Measurements from ENCODE around the gene TMEM203. TPM values are rescaled to one million over a fixed set of nuclear protein-coding genes. Genes with fewer than 3 reads are reported as not detected.

Gene TMEM203
- total RNA-seq, 1 experiment from 2014 or later = 36.4 TPM

DNA sequence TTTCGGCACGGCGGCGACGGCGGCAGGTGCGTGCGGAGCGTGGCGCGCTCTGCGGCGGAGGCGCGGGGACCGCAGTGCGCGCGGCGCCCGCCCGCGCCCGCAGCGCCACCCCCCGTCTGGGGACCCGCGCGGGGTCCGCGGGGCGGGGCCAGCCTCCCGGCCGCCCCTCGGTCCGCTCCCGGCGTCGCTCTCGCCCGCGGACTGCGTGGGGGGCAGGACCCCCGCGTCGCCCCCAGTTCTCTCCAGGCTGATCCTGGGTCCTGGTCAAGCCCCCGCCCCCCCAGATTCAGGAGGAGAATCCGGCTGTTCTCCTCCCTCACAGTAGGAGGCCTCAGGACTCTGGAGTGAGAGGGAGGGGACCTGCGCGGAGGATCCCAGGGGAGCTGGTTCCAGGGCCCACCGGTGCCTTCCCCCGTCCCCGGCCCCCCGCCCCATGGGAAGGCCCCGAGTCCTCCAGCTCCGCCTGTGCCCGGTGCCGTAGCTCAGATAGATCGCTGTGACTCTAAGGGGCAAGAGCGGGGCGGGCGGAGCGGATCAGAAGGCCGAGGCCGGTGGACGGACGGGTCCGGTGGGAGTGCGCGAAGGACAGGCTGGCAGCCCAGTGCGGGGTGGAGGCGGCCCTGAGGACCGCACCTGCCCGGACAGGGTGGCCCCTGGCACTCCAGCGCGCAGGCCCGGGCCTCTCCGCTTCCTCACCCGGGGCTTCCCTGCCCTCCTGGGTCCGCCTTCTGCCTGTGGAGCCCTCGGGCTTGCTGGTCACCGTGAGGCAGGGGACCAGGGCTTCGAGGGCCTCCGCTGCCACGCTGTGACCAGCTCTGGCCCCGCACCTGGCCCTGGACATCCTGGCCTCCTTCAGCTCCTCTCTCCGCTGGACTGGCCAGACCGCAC is 17.0 kb upstream of the TMEM203 start, which contains the start of gene RNF208:
RNF208 (minus strand) TSS at position 51 of the 888 bp plus-strand sequence. CDS start 1,028 bp downstream, outside the sequence.
- Histone ChIP-seq H4K20me1 (ENCODE audit: low read length) (no peaks in the 10 kb centered on the region), H3K4me1 (ENCODE audit: insufficient read depth, low read length) (peaks cover 51% of the 10 kb centered on the region), H3K4me3 (ENCODE audit: low read length) (peak within 1 kb of the TSS; percentile 88), H3K4me2 (ENCODE audit: low read length) (peak within 1 kb of the TSS; percentile 93), H2AFZ (ENCODE audit: low read length) (no peak within 1 kb of the TSS), H3K9me3 (ENCODE audit: low read length) (no peaks in the 10 kb centered on the region), H3K79me2 (ENCODE audit: low read length) (peaks cover 19% of the 10 kb centered on the region), H3K27ac (ENCODE audit: low read length) (peak within 1 kb of the TSS; percentile 34; the same call in 1 of the 2 replicates), H3K9ac (ENCODE audit: low read length) (peak within 1 kb of the TSS; percentile 41), H3F3A (ENCODE audit: low read length, unreplicated experiment) (peaks cover 2% of the 10 kb centered on the region), H3K27me3 (ENCODE audit: low read length) (no peaks in the 10 kb centered on the region), H3K9me2 (replicated peaks; ENCODE audit: low read length) (no peaks in the 10 kb centered on the region), H3K36me3 (ENCODE audit: low read depth, low read length) (no peaks in the 10 kb centered on the region)
- TF ChIP-seq EZH2 (IDR thresholded peaks at IDR 0.05; ENCODE audit: low read length, unreplicated experiment) (no peak), EZH2phosphoT487 (IDR thresholded peaks at IDR 0.05; ENCODE audit: borderline replicate concordance, low read length) (no peak)
- TF ChIP-seq, protein P1, sequence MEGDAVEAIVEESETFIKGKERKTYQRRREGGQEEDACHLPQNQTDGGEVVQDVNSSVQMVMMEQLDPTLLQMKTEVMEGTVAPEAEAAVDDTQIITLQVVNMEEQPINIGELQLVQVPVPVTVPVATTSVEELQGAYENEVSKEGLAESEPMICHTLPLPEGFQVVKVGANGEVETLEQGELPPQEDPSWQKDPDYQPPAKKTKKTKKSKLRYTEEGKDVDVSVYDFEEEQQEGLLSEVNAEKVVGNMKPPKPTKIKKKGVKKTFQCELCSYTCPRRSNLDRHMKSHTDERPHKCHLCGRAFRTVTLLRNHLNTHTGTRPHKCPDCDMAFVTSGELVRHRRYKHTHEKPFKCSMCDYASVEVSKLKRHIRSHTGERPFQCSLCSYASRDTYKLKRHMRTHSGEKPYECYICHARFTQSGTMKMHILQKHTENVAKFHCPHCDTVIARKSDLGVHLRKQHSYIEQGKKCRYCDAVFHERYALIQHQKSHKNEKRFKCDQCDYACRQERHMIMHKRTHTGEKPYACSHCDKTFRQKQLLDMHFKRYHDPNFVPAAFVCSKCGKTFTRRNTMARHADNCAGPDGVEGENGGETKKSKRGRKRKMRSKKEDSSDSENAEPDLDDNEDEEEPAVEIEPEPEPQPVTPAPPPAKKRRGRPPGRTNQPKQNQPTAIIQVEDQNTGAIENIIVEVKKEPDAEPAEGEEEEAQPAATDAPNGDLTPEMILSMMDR (conservative IDR thresholded peaks at IDR 0.05; ENCODE audit: low read depth, low read length) = no peak
- ATAC-seq (no peak), DNase-seq (no peak)
- ChIA-PET POLR2A (ENCODE audit: unreplicated experiment) (interaction anchor here (0.6 kb wide), 1 partner anchor 503 kb away, joined by 3 read pairs; no protein-coding TSS in a partner anchor), CTCF (no interaction called here)
- intact Hi-C loops (cut with micrococcal nuclease) = no loop called here
- BruUV-seq (replicated peaks) = TSS peak; percentile 33

DNA sequence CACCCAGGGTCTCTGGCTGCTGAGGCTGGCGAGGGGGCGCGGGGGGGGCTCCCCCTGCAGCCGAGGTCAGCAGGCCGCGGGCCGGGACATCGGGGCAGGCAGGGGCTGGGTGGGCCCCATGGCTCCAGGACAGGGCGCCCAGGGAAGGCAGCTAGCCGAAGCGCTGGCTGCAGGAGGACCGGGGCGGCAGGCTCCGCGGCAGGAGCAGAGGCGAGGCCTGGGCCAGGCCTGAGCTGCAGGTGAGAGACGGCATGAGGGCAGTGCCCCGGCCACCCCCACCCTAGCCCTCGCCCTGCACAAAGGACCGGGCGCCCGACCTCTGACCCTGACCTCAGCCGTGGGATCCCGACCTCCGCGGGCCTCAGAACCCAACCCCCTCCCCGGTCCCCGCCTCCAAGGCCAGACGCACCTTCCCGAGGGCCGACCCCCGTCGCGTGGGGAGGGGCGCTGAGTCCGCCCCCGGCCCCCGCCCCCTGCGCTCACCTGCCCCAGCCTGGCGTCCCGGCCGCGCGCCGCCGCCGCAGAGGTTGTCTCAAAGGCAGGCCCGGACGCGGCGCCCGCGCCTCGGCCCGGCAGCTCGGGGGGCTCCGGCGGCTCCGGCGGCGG is 16.2 kb upstream of the TMEM203 start:
- H3K4me2 ChIP-seq (ENCODE audit: low read length) = peak overlapping the region; percentile 69
- no peaks in the 10 kb centered on the region for H4K20me1 ChIP-seq (ENCODE audit: low read length)
- peaks cover 50% of the 10 kb centered on the region for H3K4me1 ChIP-seq (ENCODE audit: insufficient read depth, low read length)
- intact Hi-C loops (cut with micrococcal nuclease) = no loop called here
- no peak for ATAC-seq
- H3F3A ChIP-seq (ENCODE audit: low read length, unreplicated experiment) = peaks cover 2% of the 10 kb centered on the region
- no peak overlapping the region for H3K27ac ChIP-seq (ENCODE audit: low read length)
- H3K9me3 ChIP-seq (ENCODE audit: low read length) = no peaks in the 10 kb centered on the region
- peaks cover 19% of the 10 kb centered on the region for H3K79me2 ChIP-seq (ENCODE audit: low read length)
- DNase-seq = no peak
- no peak overlapping the region for H3K9ac ChIP-seq (ENCODE audit: low read length)
- H3K27me3 ChIP-seq (ENCODE audit: low read length) = no peaks in the 10 kb centered on the region
- no peaks in the 10 kb centered on the region for H3K9me2 ChIP-seq (replicated peaks; ENCODE audit: low read length)
- TF ChIP-seq EZH2phosphoT487 (IDR thresholded peaks at IDR 0.05; ENCODE audit: borderline replicate concordance, low read length) (no peak), EZH2 (IDR thresholded peaks at IDR 0.05; ENCODE audit: low read length, unreplicated experiment) (no peak)
- TF ChIP-seq, protein P1 (conservative IDR thresholded peaks at IDR 0.05; ENCODE audit: low read depth, low read length) = no peak
- no peak overlapping the region for H2AFZ ChIP-seq (ENCODE audit: low read length)
- BruUV-seq (replicated peaks) = no TSS peak
- POLR2A ChIA-PET (ENCODE audit: unreplicated experiment) = interaction anchor here (0.5 kb wide), 1 partner anchor 157 kb away, joined by 8 read pairs; no protein-coding TSS in a partner anchor
- H3K4me3 ChIP-seq (ENCODE audit: low read length) = peak overlapping the region; percentile 55
- CTCF ChIA-PET = no interaction called here
- no peaks in the 10 kb centered on the region for H3K36me3 ChIP-seq (ENCODE audit: low read depth, low read length)

Data from PC-3 (cell line).